Measurements from ENCODE around the gene FAM78B.

The FAM78B gene

GRCh38 chr1:166165661-166166328 is 1.0 kb downstream of the FAM78B start:
- DNase-seq (ENCODE audit: extremely low spot score, insufficient read length, low read depth) (no peak), FAIRE-seq (no peak)

DNA sequence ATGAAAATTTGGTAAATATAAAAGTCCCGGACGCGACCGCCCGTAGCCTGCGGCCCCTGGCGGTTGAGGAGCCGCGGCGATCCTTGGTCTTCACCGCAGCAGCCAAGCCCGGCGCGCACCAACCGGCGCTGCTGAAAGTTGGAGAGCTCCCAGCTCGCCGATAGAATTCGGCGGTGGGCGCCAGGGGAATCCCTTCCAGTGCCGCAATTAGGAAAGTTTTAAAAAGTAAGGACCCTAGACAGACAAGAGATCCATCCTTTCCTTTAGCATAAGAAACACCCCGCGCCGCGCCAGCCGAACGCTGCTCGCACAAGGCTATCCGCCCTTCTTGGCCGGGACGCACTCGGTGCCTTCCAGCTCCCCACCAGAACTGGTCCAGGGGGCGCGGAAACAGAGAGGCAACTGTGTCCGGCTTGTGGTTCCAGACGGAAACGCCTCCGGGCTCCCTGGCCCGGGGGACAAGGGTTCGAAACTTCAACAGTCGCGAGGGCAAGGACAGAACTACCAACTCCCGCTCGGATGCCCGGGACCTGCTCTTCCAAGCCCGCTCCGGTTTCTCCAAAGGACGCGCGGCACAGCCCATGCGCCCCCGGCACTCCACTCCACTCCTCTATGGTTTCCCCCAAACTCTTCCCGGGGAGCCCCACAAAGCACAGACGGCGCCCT is 1.7 kb downstream of the FAM78B start:
- no peak for DNase-seq (ENCODE audit: extremely low spot score, insufficient read length, low read depth)
- peak; percentile 26 for FAIRE-seq

DNA sequence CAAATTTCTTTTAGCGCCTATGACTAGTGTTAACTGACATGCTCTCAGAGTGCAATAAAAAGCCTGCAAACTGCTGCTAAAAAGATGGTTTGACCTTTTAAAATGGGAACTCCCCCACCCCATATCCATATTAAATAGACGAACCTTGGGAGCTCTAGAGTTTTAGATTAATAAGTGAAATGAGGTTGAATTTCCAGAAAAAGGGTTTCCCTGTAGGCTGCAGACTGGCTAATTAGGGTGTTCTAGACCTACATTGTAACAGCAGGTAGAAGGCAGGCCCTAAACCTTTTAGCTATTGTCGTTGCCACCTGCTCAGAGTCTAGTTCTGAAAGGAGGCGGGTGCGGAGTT is 2.2 kb downstream of the FAM78B start:
- no peak for FAIRE-seq

GRCh38 chr1:166159656-166160055 is 7.1 kb downstream of the FAM78B start:
- no peak for DNase-seq (ENCODE audit: extremely low spot score, insufficient read length, low read depth)
- no peak for FAIRE-seq

More for the DNA sequence above, 2.2 kb downstream of the FAM78B start:
- no peak for DNase-seq (ENCODE audit: extremely low spot score, insufficient read length, low read depth)

GRCh38 chr1:166156674-166157073 is 10.1 kb downstream of the FAM78B start:
- FAIRE-seq (no peak), DNase-seq (ENCODE audit: extremely low spot score, insufficient read length, low read depth) (no peak)

GRCh38 chr1:166155108-166155507 is 11.7 kb downstream of the FAM78B start:
- no peak for FAIRE-seq
- DNase-seq (ENCODE audit: extremely low spot score, insufficient read length, low read depth): no peak

DNA sequence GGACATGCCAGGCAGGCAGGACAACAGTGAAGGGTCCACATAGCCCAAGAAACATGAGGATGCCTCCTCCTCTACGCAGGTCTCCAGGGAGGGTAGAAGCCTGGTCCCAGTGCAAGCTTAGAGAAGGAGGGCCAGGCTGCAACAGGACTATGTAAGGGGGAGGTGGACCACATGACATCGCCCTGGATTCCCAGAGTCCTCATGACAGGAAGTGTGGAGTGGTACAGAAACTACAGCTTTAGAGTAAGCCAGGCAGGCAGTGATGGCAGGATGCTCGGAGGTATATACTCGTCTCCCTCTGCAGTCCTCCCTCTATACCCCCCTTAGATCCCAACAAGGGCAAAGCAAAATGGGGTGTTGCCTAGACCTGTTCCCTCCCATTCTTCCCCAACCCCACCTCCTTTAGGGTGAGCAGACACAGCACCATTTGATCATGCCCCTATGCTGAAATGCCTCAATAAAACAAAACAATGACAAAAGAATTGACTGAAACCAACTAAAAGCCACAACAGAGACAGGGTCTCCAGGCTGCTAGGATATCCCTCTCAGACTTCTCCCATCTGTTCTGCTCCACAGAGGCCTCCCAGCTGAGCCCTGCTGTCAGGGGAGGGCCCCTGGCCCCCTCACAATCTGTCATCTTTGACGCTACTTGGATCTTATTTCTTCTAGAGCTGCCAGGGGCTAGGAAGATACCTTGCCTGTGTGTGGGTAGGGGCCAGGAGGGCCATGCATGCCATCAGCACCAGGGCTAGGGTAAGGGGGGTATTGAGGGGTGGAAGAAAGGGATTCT is 13.1 kb downstream of the FAM78B start:
- FAIRE-seq: no peak

GRCh38 chr1:166152978-166153377 is 13.8 kb downstream of the FAM78B start:
- DNase-seq (ENCODE audit: extremely low spot score, insufficient read length, low read depth) (no peak), FAIRE-seq (no peak)

More for the DNA sequence above, 13.1 kb downstream of the FAM78B start:
- DNase-seq (ENCODE audit: extremely low spot score, insufficient read length, low read depth): no peak

- no peak for FAIRE-seq
- DNase-seq (ENCODE audit: extremely low spot score, insufficient read length, low read depth): no peak
Measured at GRCh38 chr1:166151804-166152203, 15.0 kb downstream of the FAM78B start.

DNA sequence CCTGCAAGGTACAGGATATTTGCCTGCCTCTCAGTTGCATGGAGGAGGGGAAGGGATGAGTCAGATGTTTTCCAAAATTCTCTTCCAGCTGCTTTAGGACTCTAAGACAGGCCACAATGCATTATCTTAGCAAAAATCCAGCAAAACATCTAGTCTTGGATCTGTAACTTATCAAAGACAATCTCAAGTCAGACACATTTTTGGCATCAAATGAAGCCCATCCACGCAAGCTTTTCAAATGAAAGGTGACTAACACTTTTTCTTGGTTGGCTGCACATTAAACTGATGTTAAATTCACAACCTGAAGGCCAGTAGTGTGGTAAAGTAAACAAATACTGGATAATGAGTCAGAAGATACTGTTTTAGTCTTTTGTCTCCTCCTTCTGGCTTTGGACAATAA is 21.3 kb downstream of the FAM78B start:
- no peak for FAIRE-seq
- no peak for DNase-seq (ENCODE audit: extremely low spot score, insufficient read length, low read depth)

- no peak for FAIRE-seq
Measured at GRCh38 chr1:166141969-166142368, 24.8 kb downstream of the FAM78B start.

DNA sequence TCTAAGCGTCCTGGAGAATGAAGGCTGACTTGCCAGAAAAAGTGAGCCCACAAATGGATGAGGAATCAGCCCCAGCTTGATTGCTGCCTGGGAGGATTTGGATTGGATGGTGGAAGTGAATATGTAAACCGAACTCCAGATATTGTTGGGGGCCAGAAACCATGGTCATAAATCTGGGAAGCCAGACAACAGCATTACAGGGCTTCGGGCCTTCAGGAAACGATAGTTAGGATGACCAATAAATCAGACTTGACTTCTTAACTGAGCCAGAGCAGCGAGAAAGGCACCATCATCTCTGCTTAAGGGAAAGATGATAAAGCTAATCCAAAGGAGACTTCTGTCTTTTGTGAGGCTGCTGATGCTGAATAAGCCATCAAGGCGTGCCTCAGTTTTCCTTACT is 26.6 kb downstream of the FAM78B start:
- no peak for FAIRE-seq

More at GRCh38 chr1:166141969-166142368, 24.8 kb downstream of the FAM78B start:
- no peak for DNase-seq (ENCODE audit: extremely low spot score, insufficient read length, low read depth)

DNA sequence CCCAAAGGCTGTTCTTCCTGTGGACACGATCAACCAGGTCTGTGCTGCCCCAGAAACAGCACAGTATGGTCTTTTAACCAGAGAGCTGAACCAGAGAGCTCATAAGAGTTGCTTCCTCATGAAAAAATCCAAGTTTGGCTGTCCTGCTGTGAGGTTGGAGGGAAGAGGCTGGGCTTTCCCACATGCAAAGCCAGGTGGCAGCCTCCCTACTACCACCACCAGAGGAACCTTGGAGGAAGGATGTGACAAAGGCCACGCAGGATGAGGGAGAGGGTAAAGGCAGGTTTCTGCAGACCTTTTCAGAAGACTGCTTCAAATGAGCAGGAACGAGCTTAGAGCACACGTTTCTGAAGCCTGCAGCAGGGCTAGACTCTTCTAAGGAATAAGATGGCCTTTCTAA is 27.1 kb downstream of the FAM78B start:
- DNase-seq (ENCODE audit: extremely low spot score, insufficient read length, low read depth) (no peak), FAIRE-seq (no peak)

More for the DNA sequence above, 26.6 kb downstream of the FAM78B start:
- no peak for DNase-seq (ENCODE audit: extremely low spot score, insufficient read length, low read depth)

DNA sequence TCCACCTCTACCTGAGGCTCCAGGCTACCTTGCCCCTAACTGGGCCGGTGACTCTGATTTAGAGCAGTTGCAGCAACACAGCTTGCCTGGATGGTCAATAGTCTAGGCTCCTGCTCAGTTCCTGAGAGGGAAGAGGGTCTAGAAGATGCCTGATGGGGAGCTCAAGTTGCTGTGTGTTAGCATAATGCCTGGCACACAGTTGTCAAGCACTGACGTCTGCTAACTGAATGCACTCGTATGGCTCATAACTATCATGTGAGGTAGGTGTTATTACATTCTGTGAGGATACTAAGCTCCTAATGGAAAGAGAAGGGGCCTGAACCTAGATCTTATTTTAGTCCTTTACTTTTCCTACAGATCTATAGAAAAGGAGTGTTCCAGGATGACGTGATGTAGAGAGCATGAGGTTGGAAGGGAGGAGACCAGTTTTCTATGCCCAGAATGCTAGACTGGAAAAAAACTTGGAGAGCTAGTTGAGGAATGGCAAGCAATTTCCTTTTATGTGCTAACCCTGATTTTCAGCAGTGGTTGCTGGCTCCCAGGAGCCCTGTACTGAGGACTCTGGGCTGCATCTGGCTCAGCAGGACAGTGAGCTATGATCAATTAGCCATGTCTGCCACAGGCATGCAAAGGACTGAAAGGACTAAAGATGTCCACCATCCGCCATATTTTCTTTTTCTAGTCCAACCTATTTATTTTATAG is 30.0 kb downstream of the FAM78B start:
- no peak for FAIRE-seq
- DNase-seq (ENCODE audit: extremely low spot score, insufficient read length, low read depth): no peak

GRCh38 chr1:166136222-166136621 is 30.6 kb downstream of the FAM78B start:
- FAIRE-seq (no peak), DNase-seq (ENCODE audit: extremely low spot score, insufficient read length, low read depth) (no peak)

DNA sequence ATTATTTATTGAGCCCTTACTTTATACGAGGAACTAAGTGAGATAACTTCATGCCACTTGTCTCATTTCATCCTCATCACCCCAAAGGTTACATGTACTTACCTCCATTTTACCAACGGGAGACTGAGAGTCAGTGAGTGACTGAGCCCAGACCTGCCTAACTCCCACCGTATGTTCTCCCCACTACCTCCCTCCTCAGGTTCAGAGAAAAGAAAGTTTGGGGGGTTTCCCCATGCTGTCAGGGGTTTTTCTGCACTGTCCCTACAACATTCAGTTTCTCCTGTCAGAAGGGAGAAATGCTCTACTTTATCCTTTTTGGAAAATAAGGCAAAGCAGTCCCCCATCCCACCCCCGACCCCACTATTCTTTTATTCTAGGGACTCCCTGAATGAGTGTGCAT is 32.9 kb downstream of the FAM78B start:
- no peak for FAIRE-seq

DNA sequence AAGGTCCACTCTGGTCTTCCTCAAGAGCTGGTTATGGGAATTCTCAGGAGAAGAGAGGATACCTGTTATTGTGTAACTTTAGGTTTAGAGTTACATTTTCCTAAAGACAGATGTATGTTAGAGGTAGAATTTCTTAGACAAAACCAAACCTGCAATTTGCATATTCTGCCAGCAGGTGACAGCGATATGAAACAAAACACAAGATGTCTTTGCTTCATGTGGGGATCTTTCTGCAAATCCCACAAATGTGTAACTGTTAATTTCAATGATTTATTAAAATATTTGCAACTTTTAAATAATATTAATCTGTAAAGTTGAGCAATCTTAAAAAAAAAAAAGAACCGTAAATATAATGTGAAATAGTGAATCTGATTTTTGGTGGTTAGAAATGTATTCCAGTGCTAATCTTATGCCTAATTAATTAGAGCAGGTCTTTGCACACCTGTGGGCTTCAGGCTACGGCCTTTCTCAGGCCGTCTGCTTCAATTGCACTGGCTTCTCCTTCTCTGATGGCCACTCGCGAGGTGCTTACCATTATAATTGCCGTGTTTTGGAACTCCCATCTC is 33.4 kb downstream of the FAM78B start:
- no peak for DNase-seq (ENCODE audit: extremely low spot score, insufficient read length, low read depth)
- FAIRE-seq: peak; percentile 38

More for the DNA sequence above, 32.9 kb downstream of the FAM78B start:
- no peak for DNase-seq (ENCODE audit: extremely low spot score, insufficient read length, low read depth)

GRCh38 chr1:166132496-166132895 is 34.3 kb downstream of the FAM78B start:
- DNase-seq (ENCODE audit: extremely low spot score, insufficient read length, low read depth) (no peak), FAIRE-seq (no peak)

DNA sequence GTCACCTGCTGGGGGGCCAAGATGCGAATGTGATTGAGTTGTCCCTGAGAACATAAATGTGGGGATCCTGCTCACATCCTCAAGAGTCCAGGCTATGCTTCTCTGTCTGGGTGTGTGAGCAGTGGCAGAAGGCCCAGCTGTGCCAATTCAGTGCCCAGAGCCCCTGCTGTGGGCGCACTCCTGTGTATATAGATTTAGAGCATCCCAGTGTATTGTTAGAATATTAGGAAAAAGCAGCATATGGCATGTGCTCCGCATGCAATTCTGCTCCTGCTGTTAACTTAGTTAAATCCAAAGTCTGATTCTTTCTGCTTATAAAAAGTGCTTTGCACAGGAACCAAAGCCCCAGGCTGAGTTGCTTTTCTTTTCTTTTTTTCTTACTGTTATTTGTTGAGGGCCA is 37.8 kb downstream of the FAM78B start:
- no peak for FAIRE-seq
- DNase-seq (ENCODE audit: extremely low spot score, insufficient read length, low read depth): no peak

GRCh38 chr1:166128195-166128594 is 38.6 kb downstream of the FAM78B start:
- FAIRE-seq: no peak
- no peak for DNase-seq (ENCODE audit: extremely low spot score, insufficient read length, low read depth)

Measured in GM18507 (cell line).